GM12878 (cell line): Measurements from ENCODE around the gene VPS8. TPM values are rescaled to one million over a fixed set of nuclear protein-coding genes. Genes with fewer than 3 reads are reported as not detected.

Experiments used
- ATAC-seq: fragments of 200-7000 bp; cut with Tn5 transposase; 3 replicates; pipeline ENCODE4 v1.9.1; 2020; ENCODE audit warnings: mild to moderate bottlenecking, moderate library complexity
- BruUV-seq: library from RNA; stranded (reverse); fragments of 400-500 nt; replicated peaks from 2 replicates; lab custom pipeline; 2021; lab: Mats Ljungman, UMichigan
- CTCF ChIA-PET: fragments of 300-600 bp; sonication (Branson Sonifier 250); formaldehyde crosslinking; extraction: SDS; loops from one replicate; lab custom pipeline; 2021; ENCODE audit warnings: inconsistent platforms; lab: Yijun Ruan, JAX
- POLR2A ChIA-PET: fragments of 350-600 bp; formaldehyde crosslinking; extraction: SDS; loops from one replicate; lab custom pipeline; 2021; ENCODE audit warnings: inconsistent platforms; lab: Charles Lee
- RAD21 ChIA-PET: fragments of 300-600 bp; sonication (Branson Sonifier 250); formaldehyde crosslinking; loops from one replicate; lab custom pipeline; 2023; ENCODE audit warnings: antibody characterized with exemption; ENCODE audit not compliant: unreplicated experiment; lab: Charles Lee
- SMC1A ChIA-PET: fragments of 300-600 bp; sonication (Branson Sonifier 250); formaldehyde crosslinking; loops from one replicate; lab custom pipeline; 2023; ENCODE audit not compliant: unreplicated experiment, uncharacterized antibody; lab: Charles Lee
- DNase-seq: peaks from one replicate; pipeline ENCODE4 v3.0.0-alpha.2; 2011; ENCODE audit warnings: low read depth, low spot score
- FAIRE-seq: peaks from 3 replicates; lab custom pipeline; 2011; peaks lifted over from hg19 to GRCh38; lab: Jason Lieb, UNC
- H2AFZ ChIP-seq: 2 replicates; pipeline ENCODE4 v1.6.0; 2011; ENCODE audit warnings: low read depth, low read length, control low read depth; ENCODE audit not compliant: control insufficient read depth
- H3K27ac ChIP-seq: 2 replicates; pipeline ENCODE4 v1.5.1; 2011; ENCODE audit warnings: control low read depth; ENCODE audit not compliant: control insufficient read depth, insufficient read depth
- H3K27me3 ChIP-seq, 2 experiments: replicated peaks in 1 of 2; 2 replicates each; pipeline versions ENCODE4 v1.6.0 to v1.6.1; 2011; ENCODE audit warnings: low read length in 1 of 2; ENCODE audit not compliant: control insufficient read depth in 2 of 2, insufficient read depth in 2 of 2
- H3K36me3 ChIP-seq, 2 experiments: 2 replicates each; pipeline ENCODE4 v1.5.1; 2011; ENCODE audit warnings: low read length in 1 of 2; ENCODE audit not compliant: control insufficient read depth in 2 of 2, insufficient read depth in 2 of 2
- H3K4me1 ChIP-seq: 2 replicates; pipeline ENCODE4 v1.6.1; 2011; ENCODE audit warnings: mild to moderate bottlenecking, low read length, moderate library complexity, mixed read lengths; ENCODE audit not compliant: control insufficient read depth, insufficient read depth
- H3K4me2 ChIP-seq: 2 replicates; pipeline ENCODE4 v1.6.0; 2011; ENCODE audit warnings: control low read depth; ENCODE audit not compliant: control insufficient read depth, insufficient read depth
- H3K4me3 ChIP-seq: fragments of 200-600 bp; sonication (generic); 2 replicates; pipeline ENCODE4 v1.5.1; 2016
- H3K79me2 ChIP-seq: 2 replicates; pipeline ENCODE4 v1.6.0; 2011; ENCODE audit warnings: low read length; ENCODE audit not compliant: control insufficient read depth, insufficient read depth
- H3K9ac ChIP-seq: 2 replicates; pipeline ENCODE4 v1.8.0; 2011; ENCODE audit warnings: low read length, control low read depth, mixed read lengths; ENCODE audit not compliant: control insufficient read depth, insufficient read depth
- H3K9me3 ChIP-seq: replicated peaks from 3 replicates; pipeline ENCODE4 v1.5.1; 2011; ENCODE audit warnings: mild to moderate bottlenecking, low read length; ENCODE audit not compliant: control insufficient read depth, insufficient read depth
- H4K20me1 ChIP-seq: 2 replicates; pipeline ENCODE4 v1.6.0; 2011; ENCODE audit not compliant: control insufficient read depth, insufficient read depth
- IRF4 ChIP-seq: IDR thresholded peaks from 2 replicates; pipeline ENCODE4 v1.6.1; 2011; ENCODE audit warnings: low read depth, low read length
- SMAD1 ChIP-seq: fragments of 450-650 bp; IDR thresholded peaks from 2 replicates; pipeline ENCODE4 v1.6.1; 2018; ENCODE audit warnings: mild to moderate bottlenecking, low read depth; ENCODE audit not compliant: partially characterized antibody
- WGBS: methylation state at CpG from one replicate; pipeline ENCODE4 v1.1.6; 2016; ENCODE audit warnings: low lambda C conversion rate; ENCODE audit not compliant: insufficient replicate concordance, insufficient coverage; ENCODE audit errors: missing lambda C conversion rate; 5-methylcytosine and 5-hydroxymethylcytosine counted together
- in situ Hi-C: fragments of 300-500 bp; cut with MboI; formaldehyde crosslinking; loops from 9 replicates; pipeline ENCODE4 v1.14.3; 2018; ENCODE audit warnings: mixed read lengths
- intact Hi-C: fragments of 100-400 bp; cut with micrococcal nuclease; formaldehyde crosslinking; loops from one replicate; pipeline ENCODE4 v1.14.2; 2022; ENCODE audit not compliant: unreplicated experiment
- polyA plus RNA-seq, 11 experiments: library from polyadenylated mRNA; depleted of rRNA in 4 of 11; unstranded in 6 of 11; stranded (reverse) in 5 of 11; fragments of >200 nt; fragmentation: Nextera tagmentation in 4 of 11; fragmentation: Illumina TruSeq in 1 of 11; extraction: Ambion mirVana in 4 of 11; extraction: Trizol in 1 of 11; gene quantifications; 1 replicate in 1 of 11; 2 replicates in 10 of 11; pipeline versions ENCODE4 v1.2.1 to v1.2.3, GENCODE V29; 2011 to 2016; ENCODE audit warnings: inconsistent platforms in 2 of 11, missing spikeins in 2 of 11, low read depth in 1 of 11
- total RNA-seq, 4 experiments: library from RNA; depleted of rRNA in 3 of 4; stranded (reverse); fragments of >200 nt in 3 of 4; fragmentation: Illumina TruSeq in 1 of 4; extraction: Trizol in 1 of 4; gene quantifications; 2 replicates each; pipeline versions ENCODE4 v1.2.1 to v1.2.3, GENCODE V29; 2013 to 2021
- TF ChIP-seq, protein P1 (sequence below): IDR thresholded peaks from 2 replicates; pipeline ENCODE4 v1.6.1; 2011; ENCODE audit warnings: borderline replicate concordance, low read depth, mild to moderate bottlenecking, moderate library complexity, mixed read lengths, low read length; ENCODE audit not compliant: insufficient read depth; ENCODE audit errors: extremely low read length
- TF ChIP-seq, protein P2 (sequence below): fragments of 450-650 bp; IDR thresholded peaks from 2 replicates; pipeline ENCODE4 v1.6.1; 2017; ENCODE audit warnings: mild to moderate bottlenecking
- TF ChIP-seq, protein P3 (sequence below): IDR thresholded peaks from 2 replicates; pipeline ENCODE4 v1.6.1; 2012; ENCODE audit warnings: low read depth, low read length, improper control_type of control experiment

VPS8 gene
- total and polyA plus RNA-seq, 10 of the 15 experiments (the other 5 are each of a cell fraction or from before 2014, with no cell fraction given), result 8.9 to 34.7 (median 20.9) TPM

DNA sequence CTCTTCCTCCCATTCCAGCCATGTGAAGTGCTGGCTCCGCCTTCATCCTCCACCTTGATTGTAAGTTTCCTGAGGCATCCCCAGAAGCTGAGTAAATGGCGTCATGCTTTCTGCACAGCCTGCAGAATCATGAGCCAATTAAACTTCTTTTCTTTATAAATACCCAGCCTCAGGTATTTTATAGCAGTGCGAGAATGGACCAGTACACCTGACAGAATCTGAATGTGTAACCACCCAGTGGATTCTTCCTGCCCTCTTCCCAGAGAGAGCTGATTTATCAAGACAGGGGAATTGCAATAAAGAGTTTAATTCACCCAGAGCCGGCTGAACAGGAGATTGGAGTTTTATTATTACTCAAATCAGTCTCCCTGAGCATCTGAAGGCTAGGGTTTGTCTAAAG, 254.3 kb downstream of the VPS8 start:
- Histone ChIP-seq H3K9me3 (no peaks in the 10 kb centered on the region; the same call in 2 of the 3 replicates), H3K36me3 (no peaks in the 10 kb centered on the region), H3K4me2 (no peak overlapping the region), H3K4me1 (no peaks in the 10 kb centered on the region), H2AFZ (no peak overlapping the region), H3K9ac (no peak overlapping the region), H3K79me2 (no peaks in the 10 kb centered on the region), H4K20me1 (no peaks in the 10 kb centered on the region), H3K27me3 (no peaks in the 10 kb centered on the region), H3K27ac (no peak overlapping the region), H3K4me3 (no peak overlapping the region)
- in situ Hi-C loops, result no loop called here
- ChIA-PET SMC1A (no interaction called here), CTCF (no interaction called here), RAD21 (no interaction called here), POLR2A (no interaction called here)
- BruUV-seq, result no TSS peak
- intact Hi-C loops, result no loop called here
- DNase-seq, result no peak
- TF ChIP-seq, protein P1, sequence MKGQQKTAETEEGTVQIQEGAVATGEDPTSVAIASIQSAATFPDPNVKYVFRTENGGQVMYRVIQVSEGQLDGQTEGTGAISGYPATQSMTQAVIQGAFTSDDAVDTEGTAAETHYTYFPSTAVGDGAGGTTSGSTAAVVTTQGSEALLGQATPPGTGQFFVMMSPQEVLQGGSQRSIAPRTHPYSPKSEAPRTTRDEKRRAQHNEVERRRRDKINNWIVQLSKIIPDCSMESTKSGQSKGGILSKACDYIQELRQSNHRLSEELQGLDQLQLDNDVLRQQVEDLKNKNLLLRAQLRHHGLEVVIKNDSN, result no peak
- TF ChIP-seq IRF4, result no peak
- TF ChIP-seq, protein P2, sequence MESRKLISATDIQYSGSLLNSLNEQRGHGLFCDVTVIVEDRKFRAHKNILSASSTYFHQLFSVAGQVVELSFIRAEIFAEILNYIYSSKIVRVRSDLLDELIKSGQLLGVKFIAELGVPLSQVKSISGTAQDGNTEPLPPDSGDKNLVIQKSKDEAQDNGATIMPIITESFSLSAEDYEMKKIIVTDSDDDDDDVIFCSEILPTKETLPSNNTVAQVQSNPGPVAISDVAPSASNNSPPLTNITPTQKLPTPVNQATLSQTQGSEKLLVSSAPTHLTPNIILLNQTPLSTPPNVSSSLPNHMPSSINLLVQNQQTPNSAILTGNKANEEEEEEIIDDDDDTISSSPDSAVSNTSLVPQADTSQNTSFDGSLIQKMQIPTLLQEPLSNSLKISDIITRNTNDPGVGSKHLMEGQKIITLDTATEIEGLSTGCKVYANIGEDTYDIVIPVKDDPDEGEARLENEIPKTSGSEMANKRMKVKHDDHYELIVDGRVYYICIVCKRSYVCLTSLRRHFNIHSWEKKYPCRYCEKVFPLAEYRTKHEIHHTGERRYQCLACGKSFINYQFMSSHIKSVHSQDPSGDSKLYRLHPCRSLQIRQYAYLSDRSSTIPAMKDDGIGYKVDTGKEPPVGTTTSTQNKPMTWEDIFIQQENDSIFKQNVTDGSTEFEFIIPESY, result no peak
- TF ChIP-seq SMAD1, result no peak
- TF ChIP-seq, protein P3, sequence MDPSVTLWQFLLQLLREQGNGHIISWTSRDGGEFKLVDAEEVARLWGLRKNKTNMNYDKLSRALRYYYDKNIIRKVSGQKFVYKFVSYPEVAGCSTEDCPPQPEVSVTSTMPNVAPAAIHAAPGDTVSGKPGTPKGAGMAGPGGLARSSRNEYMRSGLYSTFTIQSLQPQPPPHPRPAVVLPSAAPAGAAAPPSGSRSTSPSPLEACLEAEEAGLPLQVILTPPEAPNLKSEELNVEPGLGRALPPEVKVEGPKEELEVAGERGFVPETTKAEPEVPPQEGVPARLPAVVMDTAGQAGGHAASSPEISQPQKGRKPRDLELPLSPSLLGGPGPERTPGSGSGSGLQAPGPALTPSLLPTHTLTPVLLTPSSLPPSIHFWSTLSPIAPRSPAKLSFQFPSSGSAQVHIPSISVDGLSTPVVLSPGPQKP, result no peak
- 44% methylated on average over 4 of the region's 4 CpGs for WGBS
- no peak for FAIRE-seq
- ATAC-seq, result no peak
